Skeletal muscle tissue (tissue), 5 donors: ENCODE data around the gene COL4A5. TPM values are rescaled to one million over a fixed set of nuclear protein-coding genes. Genes with fewer than 3 reads are reported as not detected.
A peak's percentile ranks its signal among the peaks of the same experiment; 100 is the strongest.

ENCODE experiments used
- H3K27ac ChIP-seq: one replicate; pipeline ENCODE4 v1.7.0; 2013; ENCODE audit warnings: mild to moderate bottlenecking, low read depth, low read length, inconsistent platforms
- H3K27me3 ChIP-seq, 3 donors: one replicate each; pipeline ENCODE4 v1.7.0; 2013; ENCODE audit warnings: low read length in 3 of 3; ENCODE audit not compliant: control insufficient read depth in 3 of 3, insufficient read depth in 3 of 3
- H3K36me3 ChIP-seq, 3 donors: one replicate each; pipeline ENCODE4 v1.7.0; 2013; ENCODE audit warnings: low read length in 3 of 3; ENCODE audit not compliant: control insufficient read depth in 3 of 3, insufficient read depth in 3 of 3
- H3K4me1 ChIP-seq, 3 donors: one replicate each; pipeline ENCODE4 v1.7.0; 2013; ENCODE audit warnings: low read length in 3 of 3, mild to moderate bottlenecking in 3 of 3; ENCODE audit not compliant: control insufficient read depth in 3 of 3, insufficient read depth in 3 of 3
- H3K4me3 ChIP-seq, 3 donors: one replicate each; pipeline ENCODE4 v1.7.0; 2013; ENCODE audit warnings: low read length in 3 of 3
- H3K9ac ChIP-seq, 3 donors: one replicate each; pipeline ENCODE4 v1.7.0; 2013; ENCODE audit warnings: low read length in 3 of 3, mild to moderate bottlenecking in 3 of 3, moderate library complexity in 2 of 3, low read depth in 1 of 3
- H3K9me3 ChIP-seq, 3 donors: one replicate each; pipeline ENCODE4 v1.7.0; 2013; ENCODE audit warnings: low read length in 3 of 3; ENCODE audit not compliant: control insufficient read depth in 3 of 3
- small RNA-seq: library from RNA; depleted of rRNA; stranded (forward); fragments of <200 nt; gene quantifications from one replicate; pipeline ENCODE3, GENCODE V24; 2014
- total RNA-seq: library from RNA; depleted of rRNA; stranded (reverse); fragments of >200 nt; gene quantifications from one replicate; pipeline ENCODE4 v1.2.3, GENCODE V29; 2014
- donor health status: Osteomylitis.

The COL4A5 gene
- total RNA-seq, 1 donor from 2014 or later, result 17.2 TPM

GRCh38 chrX:108735091-108735678 lies 295.5 kb downstream of the COL4A5 start:
- no peaks in the 10 kb centered on the region for H3K9me3 ChIP-seq
- no peak overlapping the region for H3K27ac ChIP-seq
- H3K4me1 ChIP-seq, result peaks cover 0 to 8% (median 4%) of the 10 kb centered on the region in 3 donors
- H3K4me3 ChIP-seq, result no peak overlapping the region
- H3K36me3 ChIP-seq, result no peaks in the 10 kb centered on the region
- no peak overlapping the region for H3K9ac ChIP-seq
- peaks cover 43 to 53% (median 44%) of the 10 kb centered on the region in 3 donors for H3K27me3 ChIP-seq

- Histone ChIP-seq H3K27me3 (peaks cover 40 to 54% (median 44%) of the 10 kb centered on the region in 3 donors), H3K9ac (no peak overlapping the region), H3K4me1 (peaks cover 0 to 8% (median 4%) of the 10 kb centered on the region in 3 donors), H3K27ac (no peak overlapping the region), H3K36me3 (no peaks in the 10 kb centered on the region), H3K9me3 (no peaks in the 10 kb centered on the region), H3K4me3 (peak overlapping the region in 2 of 3 donors; percentile 41 to 50)
These were observed 296.3 kb downstream of the COL4A5 start for GRCh38 chrX:108735679-108736508.

DNA sequence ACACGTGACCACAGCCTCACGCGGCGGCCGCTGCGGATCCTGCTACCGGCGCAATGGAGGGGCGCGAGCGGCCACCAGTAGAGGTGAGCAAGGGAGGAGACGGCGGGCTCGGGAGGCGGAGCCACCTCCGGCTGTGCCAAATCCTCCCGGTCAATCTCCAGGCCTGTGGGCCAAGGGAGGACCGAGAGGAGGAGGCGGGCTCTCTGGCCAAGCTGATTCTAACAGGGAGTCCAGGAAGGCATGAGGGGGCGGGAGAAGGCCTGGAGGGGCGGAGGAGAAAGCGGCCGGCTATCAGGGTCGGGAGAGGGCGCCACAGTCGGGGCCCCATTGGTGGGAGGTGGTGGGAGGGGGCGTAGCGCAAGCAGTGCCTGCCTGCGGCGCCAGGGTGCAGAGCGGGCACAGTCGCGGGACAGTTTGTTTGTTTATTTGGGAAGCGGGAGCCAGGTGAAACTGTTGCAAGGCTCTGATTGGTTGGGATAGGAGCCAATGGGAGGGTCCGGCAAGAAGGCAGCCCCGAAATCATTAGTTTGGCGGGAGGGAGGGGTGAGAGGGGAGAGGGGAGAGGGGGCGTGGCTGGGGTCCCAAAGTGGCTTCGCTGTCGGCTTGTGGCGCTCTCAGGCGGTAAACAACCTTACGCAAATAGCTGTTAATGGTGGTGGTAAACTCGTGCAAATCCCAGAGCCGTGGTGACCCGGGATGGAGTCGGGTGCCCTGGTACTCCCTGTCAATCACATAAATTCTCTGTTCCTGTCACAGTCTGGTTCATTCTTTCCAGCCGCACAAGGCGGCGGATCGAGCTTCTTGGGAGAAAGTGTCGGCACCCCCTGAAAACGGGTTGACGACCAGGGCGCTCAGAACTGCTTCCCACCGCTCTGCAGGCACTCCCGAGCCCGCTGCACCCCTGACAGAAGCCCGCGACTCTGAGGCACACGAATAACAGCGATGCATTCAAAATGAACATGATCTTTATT lies 297.2 kb downstream of the COL4A5 start, which contains the start of gene IRS4:
Gene IRS4 (minus strand): TSS at position 55 of the 971 bp plus-strand sequence.
- H3K4me1 ChIP-seq, result peaks cover 0 to 8% (median 4%) of the 10 kb centered on the region in 3 donors
- no peak within 1 kb of the TSS for H3K9ac ChIP-seq
- peaks cover 37 to 45% (median 39%) of the 10 kb centered on the region in 3 donors for H3K27me3 ChIP-seq
- H3K9me3 ChIP-seq, result no peaks in the 10 kb centered on the region
- no peaks in the 10 kb centered on the region for H3K36me3 ChIP-seq
- no peak within 1 kb of the TSS for H3K27ac ChIP-seq
- peak within 1 kb of the TSS; percentile 38 to 50 (median 41) for H3K4me3 ChIP-seq

DNA sequence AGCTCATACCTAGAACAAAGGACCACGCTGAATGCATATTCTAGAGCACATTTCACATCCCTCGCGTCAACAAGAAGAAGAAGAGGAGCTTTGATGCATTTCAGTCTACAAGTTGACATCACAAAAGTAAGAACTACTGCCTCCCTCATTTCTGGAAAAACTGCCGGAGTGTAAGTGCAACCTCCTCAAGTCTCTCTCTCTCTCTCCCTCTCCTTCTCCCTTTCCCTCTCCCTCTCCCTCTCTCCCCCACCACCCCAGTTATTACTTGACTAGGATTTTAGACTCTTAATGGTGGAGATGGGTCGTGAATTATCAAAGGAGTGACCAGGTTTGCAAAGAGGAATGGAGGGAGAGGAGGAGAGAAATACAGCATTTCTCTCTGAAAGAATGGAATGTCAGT lies 298.1 kb downstream of the COL4A5 start:
- H3K4me1 ChIP-seq, result peaks cover 0 to 8% (median 4%) of the 10 kb centered on the region in 3 donors
- H3K4me3 ChIP-seq, result no peak overlapping the region
- H3K36me3 ChIP-seq, result no peaks in the 10 kb centered on the region
- H3K27me3 ChIP-seq, result peaks cover 34 to 41% (median 36%) of the 10 kb centered on the region in 3 donors
- H3K27ac ChIP-seq, result no peak overlapping the region
- H3K9ac ChIP-seq, result no peak overlapping the region
- no peaks in the 10 kb centered on the region for H3K9me3 ChIP-seq

DNA sequence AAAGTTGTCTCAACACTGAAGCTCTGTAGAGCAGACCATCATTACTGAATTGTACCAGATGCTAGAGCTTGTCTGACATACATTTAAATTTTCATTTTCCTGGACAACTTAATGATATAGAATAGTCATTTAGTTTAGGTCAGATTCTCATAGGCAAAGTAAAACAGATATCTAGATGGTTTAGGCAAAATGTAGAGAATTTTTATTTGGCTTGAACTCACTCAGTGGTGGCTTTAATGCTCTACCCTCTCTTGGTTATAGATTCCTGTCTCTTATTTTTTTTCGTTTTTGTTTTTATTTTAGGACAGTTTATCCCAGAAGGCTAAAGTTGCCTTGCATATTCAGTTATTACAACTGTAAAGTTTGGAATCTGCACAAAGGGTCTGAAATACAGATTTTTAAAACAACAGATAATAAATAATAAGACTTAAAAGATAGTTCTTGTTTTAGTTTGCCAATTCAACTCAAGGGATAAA lies 300.7 kb downstream of the COL4A5 start:
- Histone ChIP-seq H3K36me3 (no peaks in the 10 kb centered on the region), H3K9ac (no peak overlapping the region), H3K27ac (no peak overlapping the region), H3K9me3 (no peaks in the 10 kb centered on the region), H3K4me1 (peaks cover 0 to 8% (median 4%) of the 10 kb centered on the region in 3 donors), H3K27me3 (peaks cover 15 to 28% (median 16%) of the 10 kb centered on the region in 3 donors), H3K4me3 (no peak overlapping the region)

Small RNA genes within 50 kb of the gene (small RNA-seq; reads per million reads assigned to genes)
- gene RF00019, result not detected

Other genes with a start within 250 kb of the COL4A5 start
- gene COL4A6, start 1.4 kb upstream of the COL4A5 start, total RNA-seq, result 1.0 TPM